ENCODE results near the gene EIF2D. TPM values are rescaled to one million over a fixed set of nuclear protein-coding genes. Genes with fewer than 3 reads are reported as not detected.
"Not testable (repeated sequence)": the region's sequence is repeated elsewhere in the genome, so short reads cannot be mapped to it uniquely, and the experiment has no call there.

The EIF2D gene
- total RNA-seq, 1 experiment from 2014 or later: 51.8 TPM

DNA sequence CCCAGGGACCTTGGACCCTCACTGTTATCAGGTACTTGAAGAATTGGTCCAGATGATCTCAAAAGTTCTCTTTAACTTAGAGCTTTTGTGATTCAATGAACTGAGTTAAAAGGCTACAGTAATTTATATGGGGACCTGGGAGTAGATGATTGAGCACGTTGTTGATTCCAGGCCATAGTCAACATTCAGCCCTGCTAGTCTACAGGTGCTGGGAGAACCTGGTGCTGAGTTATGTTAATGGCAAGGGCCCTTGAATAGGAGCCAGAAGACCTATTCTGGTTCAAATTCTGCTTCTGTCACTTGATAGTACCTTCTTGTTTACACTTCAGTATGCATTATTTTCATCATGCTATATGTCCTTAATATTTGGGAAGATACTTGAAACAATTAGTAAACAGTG lies 34.2 kb upstream of the EIF2D start:
- Histone ChIP-seq H3K9ac (ENCODE audit: low read length) (no peak overlapping the region), H3K4me2 (ENCODE audit: low read depth, low read length, poor library complexity, severe bottlenecking) (no peak overlapping the region), H2AFZ (ENCODE audit: low read length) (no peak overlapping the region), H3K4me3 (ENCODE audit: low read length) (no peak overlapping the region), H4K20me1 (ENCODE audit: insufficient read depth, low read depth, low read length) (no peaks in the 10 kb centered on the region), H3K27ac (ENCODE audit: low read length) (no peak overlapping the region), H3K9me3 (ENCODE audit: low read length) (no peaks in the 10 kb centered on the region), H3K9me2 (replicated peaks; ENCODE audit: insufficient read depth, low read length) (no peaks in the 10 kb centered on the region), H3K79me2 (ENCODE audit: low read length) (no peaks in the 10 kb centered on the region), H3K27me3 (ENCODE audit: low read length) (no peaks in the 10 kb centered on the region), H3K4me1 (ENCODE audit: low read length) (0 out of 2 replicates have a peak, but pooled peaks cover 4% of the 10 kb centered on the region), H3K36me3 (ENCODE audit: insufficient read depth, low read length) (no peaks in the 10 kb centered on the region)
- no peak for DNase-seq

DNA sequence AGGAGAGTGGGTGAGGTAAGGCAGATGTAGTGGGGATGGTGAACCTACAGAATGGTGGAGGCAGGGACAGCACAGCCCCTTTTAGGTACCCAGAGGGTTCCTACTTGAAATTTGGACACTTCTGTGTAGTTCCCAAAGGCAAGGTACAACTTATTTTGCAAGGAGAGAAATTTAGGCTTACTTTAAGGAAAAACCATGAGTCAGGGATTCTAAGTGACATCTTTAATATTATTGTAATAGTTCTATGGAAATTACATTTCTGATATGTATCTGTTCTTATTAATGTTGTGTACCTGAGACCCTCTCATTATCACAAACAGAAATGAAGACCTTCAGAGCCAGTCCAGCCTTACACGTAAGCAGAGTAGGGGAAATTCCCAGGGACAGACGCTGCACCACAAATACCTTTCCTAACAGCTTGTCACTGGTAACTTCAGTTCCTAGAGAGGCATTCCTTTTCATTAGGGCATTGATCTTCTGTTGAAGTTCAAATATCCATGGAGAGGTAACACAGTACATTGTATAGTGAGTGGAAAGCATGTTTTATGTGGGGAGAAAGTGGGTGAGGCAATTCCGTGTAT lies 30.9 kb upstream of the EIF2D start:
- no peaks in the 10 kb centered on the region for H3K27me3 ChIP-seq (ENCODE audit: low read length)
- H3K9me3 ChIP-seq (ENCODE audit: low read length): no peaks in the 10 kb centered on the region
- no peak overlapping the region for H3K4me2 ChIP-seq (ENCODE audit: low read depth, low read length, poor library complexity, severe bottlenecking)
- H3K79me2 ChIP-seq (ENCODE audit: low read length): no peaks in the 10 kb centered on the region
- H3K27ac ChIP-seq (ENCODE audit: low read length): no peak overlapping the region
- no peak overlapping the region for H3K9ac ChIP-seq (ENCODE audit: low read length)
- H3K9me2 ChIP-seq (replicated peaks; ENCODE audit: insufficient read depth, low read length): no peaks in the 10 kb centered on the region
- no peak for DNase-seq
- H3K36me3 ChIP-seq (ENCODE audit: insufficient read depth, low read length): no peaks in the 10 kb centered on the region
- no peaks in the 10 kb centered on the region for H3K4me1 ChIP-seq (ENCODE audit: low read length)
- H3K4me3 ChIP-seq (ENCODE audit: low read length): no peak overlapping the region
- H2AFZ ChIP-seq (ENCODE audit: low read length): no peak overlapping the region
- no peaks in the 10 kb centered on the region for H4K20me1 ChIP-seq (ENCODE audit: insufficient read depth, low read depth, low read length)

DNA sequence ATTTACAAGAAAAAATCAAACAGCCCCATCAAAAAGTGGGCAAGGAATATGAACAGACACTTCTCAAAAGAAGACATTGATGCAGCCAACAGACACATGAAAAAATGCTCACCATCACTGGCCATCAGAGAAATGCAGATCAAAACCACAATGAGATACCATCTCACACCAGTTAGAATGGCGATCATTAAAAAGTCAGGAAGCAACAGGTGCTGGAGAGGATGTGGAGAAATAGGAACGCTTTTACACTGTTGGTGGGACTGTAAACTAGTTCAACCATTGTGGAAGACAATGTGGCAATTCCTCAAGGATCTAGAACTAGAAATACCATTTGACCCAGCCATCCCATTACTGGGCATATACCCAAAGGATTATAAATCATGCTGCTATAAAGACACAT lies 29.8 kb upstream of the EIF2D start:
- not testable (repeated sequence) for H3K4me3 ChIP-seq (ENCODE audit: low read length); H3K4me1 ChIP-seq (ENCODE audit: low read length); H3K27me3 ChIP-seq (ENCODE audit: low read length); H3K27ac ChIP-seq (ENCODE audit: low read length); H3K4me2 ChIP-seq (ENCODE audit: low read depth, low read length, poor library complexity, severe bottlenecking); H4K20me1 ChIP-seq (ENCODE audit: insufficient read depth, low read depth, low read length); H3K9me3 ChIP-seq (ENCODE audit: low read length); H3K9ac ChIP-seq (ENCODE audit: low read length); H3K79me2 ChIP-seq (ENCODE audit: low read length); H3K36me3 ChIP-seq (ENCODE audit: insufficient read depth, low read length); H2AFZ ChIP-seq (ENCODE audit: low read length); H3K9me2 ChIP-seq (replicated peaks; ENCODE audit: insufficient read depth, low read length); DNase-seq

DNA sequence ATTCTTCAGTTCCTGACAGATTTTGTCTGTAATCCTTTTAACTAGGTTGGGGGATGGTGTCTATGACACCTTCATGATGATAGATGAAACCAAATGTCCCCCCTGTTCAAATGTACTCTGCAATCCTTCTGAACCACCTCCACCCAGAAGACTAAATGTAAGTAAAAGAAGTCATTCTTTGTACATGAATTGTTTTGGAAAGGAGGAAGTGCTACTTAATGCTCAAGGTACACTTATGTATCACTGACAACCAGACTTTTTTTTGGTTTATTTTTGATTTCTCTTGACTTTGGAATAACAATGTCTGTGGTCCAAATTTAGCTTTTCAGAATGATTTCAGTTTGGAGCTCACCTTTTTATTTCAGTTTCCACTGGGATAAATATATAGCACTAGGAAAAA lies 25.3 kb upstream of the EIF2D start:
- DNase-seq: no peak
- no peaks in the 10 kb centered on the region for H3K9me3 ChIP-seq (ENCODE audit: low read length)
- H3K4me1 ChIP-seq (ENCODE audit: low read length): peaks cover 29% of the 10 kb centered on the region
- H3K9me2 ChIP-seq (replicated peaks; ENCODE audit: insufficient read depth, low read length): no peaks in the 10 kb centered on the region
- no peak overlapping the region for H3K4me3 ChIP-seq (ENCODE audit: low read length)
- H3K9ac ChIP-seq (ENCODE audit: low read length): no peak overlapping the region
- no peaks in the 10 kb centered on the region for H3K79me2 ChIP-seq (ENCODE audit: low read length)
- no peaks in the 10 kb centered on the region for H3K27me3 ChIP-seq (ENCODE audit: low read length)
- H3K4me2 ChIP-seq (ENCODE audit: low read depth, low read length, poor library complexity, severe bottlenecking): no peak overlapping the region
- H3K36me3 ChIP-seq (ENCODE audit: insufficient read depth, low read length): no peaks in the 10 kb centered on the region
- H2AFZ ChIP-seq (ENCODE audit: low read length): no peak overlapping the region
- no peak overlapping the region for H3K27ac ChIP-seq (ENCODE audit: low read length)
- H4K20me1 ChIP-seq (ENCODE audit: insufficient read depth, low read depth, low read length): no peaks in the 10 kb centered on the region

DNA sequence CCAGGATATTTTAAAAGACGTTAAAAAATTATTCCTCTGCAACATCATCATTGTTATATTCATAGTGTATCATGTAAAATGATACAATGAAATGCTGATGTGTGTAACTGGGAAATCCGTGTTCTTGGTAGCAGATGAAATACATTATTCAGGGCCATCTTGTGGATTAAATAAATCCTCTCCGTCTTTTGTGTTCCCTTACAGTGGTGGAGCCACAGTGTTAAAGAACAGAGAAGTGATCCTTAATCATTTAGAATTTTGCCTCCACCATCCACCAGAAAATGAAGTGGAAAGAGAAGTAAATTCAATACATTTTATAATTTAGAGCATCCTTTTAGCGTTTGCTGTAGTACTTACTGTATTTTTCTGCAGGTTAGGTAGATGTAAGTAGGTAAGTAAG lies 24.4 kb upstream of the EIF2D start:
- Histone ChIP-seq H3K9ac (ENCODE audit: low read length) (no peak overlapping the region), H3K4me2 (ENCODE audit: low read depth, low read length, poor library complexity, severe bottlenecking) (no peak overlapping the region), H2AFZ (ENCODE audit: low read length) (no peak overlapping the region), H4K20me1 (ENCODE audit: insufficient read depth, low read depth, low read length) (no peaks in the 10 kb centered on the region), H3K4me3 (ENCODE audit: low read length) (no peak overlapping the region), H3K9me2 (replicated peaks; ENCODE audit: insufficient read depth, low read length) (no peaks in the 10 kb centered on the region), H3K4me1 (ENCODE audit: low read length) (peaks cover 29% of the 10 kb centered on the region), H3K36me3 (ENCODE audit: insufficient read depth, low read length) (no peaks in the 10 kb centered on the region), H3K79me2 (ENCODE audit: low read length) (no peaks in the 10 kb centered on the region), H3K27ac (ENCODE audit: low read length) (no peak overlapping the region), H3K9me3 (ENCODE audit: low read length) (no peaks in the 10 kb centered on the region), H3K27me3 (ENCODE audit: low read length) (no peaks in the 10 kb centered on the region)
- DNase-seq: no peak

DNA sequence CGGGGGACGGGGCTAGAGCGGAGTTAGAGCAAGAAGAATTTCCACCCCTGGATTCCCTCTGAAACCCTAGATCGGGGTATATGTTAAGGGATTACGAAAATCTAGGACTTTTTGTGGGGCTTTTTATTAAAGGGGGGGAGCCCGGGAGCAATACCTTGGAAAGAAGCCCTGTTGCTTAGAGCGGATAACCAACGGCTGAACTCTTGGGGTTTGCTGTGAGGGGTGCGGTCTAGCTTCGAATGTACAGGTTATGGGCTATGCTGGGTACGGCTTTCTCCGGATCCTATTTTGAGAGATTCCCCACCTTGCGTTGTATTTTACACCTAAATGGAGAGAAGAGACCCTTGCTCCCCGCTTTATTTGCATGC lies 23.7 kb upstream of the EIF2D start:
- Histone ChIP-seq H2AFZ (ENCODE audit: low read length) (peak overlapping the region; percentile 95), H3K27ac (ENCODE audit: low read length) (no peak overlapping the region), H3K4me2 (ENCODE audit: low read depth, low read length, poor library complexity, severe bottlenecking) (peak overlapping the region; percentile 80), H3K36me3 (ENCODE audit: insufficient read depth, low read length) (no peaks in the 10 kb centered on the region), H3K27me3 (ENCODE audit: low read length) (no peaks in the 10 kb centered on the region), H3K9ac (ENCODE audit: low read length) (peak overlapping the region; percentile 75), H3K4me1 (ENCODE audit: low read length) (peaks cover 29% of the 10 kb centered on the region), H3K9me3 (ENCODE audit: low read length) (no peaks in the 10 kb centered on the region), H3K79me2 (ENCODE audit: low read length) (no peaks in the 10 kb centered on the region), H4K20me1 (ENCODE audit: insufficient read depth, low read depth, low read length) (no peaks in the 10 kb centered on the region), H3K4me3 (ENCODE audit: low read length) (peak overlapping the region; percentile 75), H3K9me2 (replicated peaks; ENCODE audit: insufficient read depth, low read length) (no peaks in the 10 kb centered on the region)
- no peak for DNase-seq

DNA sequence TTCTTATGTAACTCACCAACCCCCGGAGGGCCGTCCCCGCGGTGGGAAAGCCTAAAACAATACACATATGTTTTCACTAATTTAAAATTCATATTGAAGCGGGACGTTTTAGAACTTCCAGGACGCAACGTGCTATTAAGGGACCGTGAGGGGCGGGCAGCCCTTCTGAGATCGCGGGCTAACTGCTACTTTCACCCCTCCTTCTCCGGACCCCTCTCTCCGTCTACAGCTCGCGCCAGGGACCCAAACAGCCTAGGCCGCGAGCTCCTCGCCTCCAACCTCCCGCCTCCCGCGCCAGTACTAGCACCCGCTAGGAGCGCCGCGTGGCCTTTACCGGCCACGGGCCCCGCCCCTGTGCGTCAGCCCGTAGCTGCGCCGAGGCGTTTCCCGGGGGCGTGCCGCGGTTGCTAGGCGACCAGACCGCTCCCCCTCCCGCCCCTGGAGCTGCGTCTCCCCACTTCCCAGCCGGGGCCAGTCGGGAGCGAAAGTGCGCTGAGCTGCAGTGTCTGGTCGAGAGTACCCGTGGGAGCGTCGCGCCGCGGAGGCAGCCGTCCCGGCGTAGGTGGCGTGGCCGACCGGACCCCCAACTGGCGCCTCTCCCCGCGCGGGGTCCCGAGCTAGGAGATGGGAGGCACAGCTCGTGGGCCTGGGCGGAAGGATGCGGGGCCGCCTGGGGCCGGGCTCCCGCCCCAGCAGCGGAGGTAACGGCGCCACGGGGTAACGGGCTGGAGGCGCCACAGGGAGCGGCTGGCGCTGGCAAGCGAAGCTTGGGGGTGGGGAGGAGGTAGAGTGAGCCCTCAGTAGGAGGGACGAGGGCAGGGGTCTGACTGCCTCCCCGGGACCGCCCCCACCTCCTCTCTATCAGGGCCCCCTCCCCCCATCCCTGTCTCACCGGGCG lies 23.1 kb upstream of the EIF2D start, which contains the start of gene DYRK3:
Gene DYRK3 (plus strand): TSS at position 457 of the 898 bp plus-strand sequence. CDS start 168 bp downstream, at position 625.
- Histone ChIP-seq H2AFZ (ENCODE audit: low read length) (peak within 1 kb of the TSS; percentile 95), H3K9me2 (replicated peaks; ENCODE audit: insufficient read depth, low read length) (no peaks in the 10 kb centered on the region), H3K9ac (ENCODE audit: low read length) (peak within 1 kb of the TSS; percentile 75), H3K4me3 (ENCODE audit: low read length) (peak within 1 kb of the TSS; percentile 75), H3K4me2 (ENCODE audit: low read depth, low read length, poor library complexity, severe bottlenecking) (peak within 1 kb of the TSS; percentile 80), H3K36me3 (ENCODE audit: insufficient read depth, low read length) (no peaks in the 10 kb centered on the region), H3K9me3 (ENCODE audit: low read length) (no peaks in the 10 kb centered on the region), H4K20me1 (ENCODE audit: insufficient read depth, low read depth, low read length) (no peaks in the 10 kb centered on the region), H3K4me1 (ENCODE audit: low read length) (peaks cover 29% of the 10 kb centered on the region), H3K27ac (ENCODE audit: low read length) (no peak within 1 kb of the TSS), H3K79me2 (ENCODE audit: low read length) (no peaks in the 10 kb centered on the region), H3K27me3 (ENCODE audit: low read length) (no peaks in the 10 kb centered on the region)
- DNase-seq: peak; percentile 94

DNA sequence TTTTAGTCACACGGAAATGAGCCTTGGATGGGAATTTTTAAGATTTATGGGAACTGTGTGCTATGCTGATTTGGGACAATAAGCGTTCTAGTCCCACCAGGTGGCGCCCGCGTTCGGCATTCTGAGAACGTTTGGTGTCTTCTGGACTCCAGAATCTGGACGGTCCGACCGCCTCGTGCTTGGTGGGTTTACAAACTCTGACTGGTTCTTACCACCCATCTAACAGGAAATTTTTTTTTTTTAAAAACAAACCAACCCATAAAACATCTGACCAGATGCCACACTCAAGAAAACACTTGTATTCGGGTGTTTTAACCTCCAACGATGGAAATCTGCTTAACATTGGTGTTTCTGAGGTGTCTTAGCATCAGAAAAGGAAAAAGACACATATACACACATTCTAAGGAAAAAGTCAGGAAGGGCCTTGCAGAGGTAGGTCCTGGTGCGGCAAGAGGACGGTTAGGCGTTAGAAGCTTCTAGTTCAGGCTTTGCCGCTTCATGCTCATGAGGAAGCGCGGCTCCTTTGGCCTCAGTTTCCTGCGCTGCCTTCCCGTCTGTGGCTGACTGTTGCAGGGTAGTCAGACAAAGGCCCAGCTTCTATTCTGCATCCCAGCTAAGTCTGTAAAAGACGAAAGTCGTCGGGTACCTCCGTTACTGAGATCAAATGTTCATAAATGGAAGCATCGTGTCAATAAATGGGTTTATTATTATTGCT lies 22.3 kb upstream of the EIF2D start:
- Histone ChIP-seq H3K27me3 (ENCODE audit: low read length) (no peaks in the 10 kb centered on the region), H3K27ac (ENCODE audit: low read length) (no peak overlapping the region), H3K9ac (ENCODE audit: low read length) (peak overlapping the region; percentile 75), H3K79me2 (ENCODE audit: low read length) (no peaks in the 10 kb centered on the region), H3K36me3 (ENCODE audit: insufficient read depth, low read length) (no peaks in the 10 kb centered on the region), H3K9me3 (ENCODE audit: low read length) (no peaks in the 10 kb centered on the region), H3K4me3 (ENCODE audit: low read length) (peak overlapping the region; percentile 75), H2AFZ (ENCODE audit: low read length) (peak overlapping the region; percentile 95), H3K4me1 (ENCODE audit: low read length) (peaks cover 29% of the 10 kb centered on the region), H3K9me2 (replicated peaks; ENCODE audit: insufficient read depth, low read length) (no peaks in the 10 kb centered on the region), H4K20me1 (ENCODE audit: insufficient read depth, low read depth, low read length) (no peaks in the 10 kb centered on the region), H3K4me2 (ENCODE audit: low read depth, low read length, poor library complexity, severe bottlenecking) (peak overlapping the region; percentile 80)
- peak; percentile 90 for DNase-seq
